ENCODE data around the gene TOB2.

The TOB2 gene

DNA sequence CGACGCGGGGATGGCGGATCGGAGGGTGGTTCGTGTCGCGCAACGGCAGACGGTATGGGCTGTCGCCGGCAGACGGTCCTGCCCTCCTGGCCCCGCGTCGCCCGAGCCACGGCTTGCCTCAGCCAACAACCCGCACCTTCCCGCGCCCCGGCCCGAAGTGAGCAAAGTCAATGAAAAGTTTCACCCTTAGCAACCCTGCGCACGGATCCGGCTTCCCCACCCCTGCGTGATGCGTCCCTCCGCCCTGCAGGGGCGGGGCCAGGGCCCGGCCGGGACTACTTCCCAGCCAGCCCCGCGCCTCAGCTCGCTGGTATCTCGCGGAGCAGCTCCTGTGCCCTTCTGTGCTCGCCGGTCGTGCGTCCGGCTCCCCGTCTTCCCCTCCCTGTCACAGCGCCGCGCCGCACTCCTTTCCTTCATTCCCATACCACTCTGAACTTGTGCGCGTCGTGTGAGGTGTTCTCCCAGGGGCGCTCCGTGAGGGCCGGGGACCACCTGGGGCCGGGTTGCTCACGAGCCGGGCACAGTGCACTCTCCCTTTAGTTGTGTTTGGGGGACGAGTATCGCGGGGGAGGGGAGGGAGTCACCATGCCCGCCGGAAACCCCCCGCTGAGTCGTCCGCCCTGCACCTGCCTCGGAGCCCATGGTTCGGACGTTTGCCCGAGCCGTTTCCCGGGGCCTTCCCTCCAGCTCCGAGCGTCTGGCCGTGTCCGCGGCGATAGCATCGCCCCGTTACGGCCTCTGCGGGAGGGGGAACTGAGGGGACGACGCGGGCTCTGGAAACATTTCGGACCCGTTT lies at the start of gene TOB2:
Gene TOB2 (minus strand): TSS at position 163 of the 796 bp plus-strand sequence. CDS start 9,456 bp downstream, outside the sequence.
- peak; percentile 90 to 92 for DNase-seq (ENCODE audit: low read depth in 1 of 2, low spot score in 1 of 2)

GRCh38 chr22:41491374-41492100 lies 44.9 kb upstream of the TOB2 start:
- no peak for DNase-seq (ENCODE audit: low read depth in 1 of 2, low spot score in 1 of 2)

DNA sequence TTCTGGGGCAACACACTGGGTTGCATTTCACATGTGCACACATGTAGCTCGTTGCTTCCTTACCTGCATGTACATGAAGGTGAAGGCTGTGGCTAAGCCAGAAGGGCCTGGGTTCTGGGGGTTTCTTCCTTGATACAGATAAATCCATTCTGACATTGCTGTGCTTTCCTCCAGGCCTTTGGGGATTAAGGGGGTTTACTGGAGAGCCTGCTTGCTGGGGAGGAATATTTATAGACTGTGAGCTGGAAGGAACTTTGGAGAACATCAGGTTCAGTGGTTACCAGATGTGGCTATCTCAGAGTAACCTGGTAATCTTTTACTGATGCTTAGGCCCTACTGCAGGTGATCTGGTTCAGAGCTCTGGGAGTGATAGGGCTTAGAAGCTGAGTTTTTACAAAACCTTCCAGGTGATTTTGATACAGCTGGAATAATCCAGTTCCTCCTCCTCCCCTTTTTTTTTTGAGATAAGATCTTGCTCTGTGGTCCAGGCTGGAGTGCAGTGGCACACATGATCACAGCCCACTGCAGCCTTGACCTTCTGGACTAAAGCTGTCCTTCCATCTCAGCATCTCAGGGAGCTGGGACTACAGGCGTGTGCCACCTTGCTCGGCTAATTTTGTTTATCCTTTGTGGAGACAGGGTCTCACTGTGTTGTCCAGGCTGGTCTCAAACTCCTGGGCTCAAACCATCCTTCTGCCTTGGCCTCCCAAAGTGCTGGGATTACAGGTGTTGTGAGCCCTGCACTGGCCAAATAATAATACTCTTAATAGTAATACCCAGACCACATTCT lies 42.2 kb upstream of the TOB2 start:
- no peak for DNase-seq (ENCODE audit: low read depth in 1 of 2, low spot score in 1 of 2)

DNA sequence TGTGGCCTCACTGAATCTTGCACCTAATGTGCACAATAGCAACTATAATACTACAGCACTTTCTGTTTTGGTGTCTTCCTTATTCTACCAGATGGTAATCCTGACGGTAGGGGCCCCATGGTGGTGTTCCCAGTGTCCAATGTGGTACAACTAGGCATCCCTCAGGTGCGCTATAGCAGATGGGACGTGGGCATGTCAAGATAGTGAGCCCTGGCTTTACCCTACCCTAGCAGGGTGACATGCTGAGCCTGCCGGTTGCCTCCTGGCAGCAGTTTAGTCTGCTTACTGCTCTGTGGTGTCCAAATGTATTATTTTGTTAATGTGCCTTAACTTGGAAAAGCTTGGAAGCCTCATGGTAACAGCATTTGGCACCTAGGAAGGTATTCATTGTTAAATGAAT lies 41.5 kb upstream of the TOB2 start:
- no peak for DNase-seq (ENCODE audit: low read depth in 1 of 2, low spot score in 1 of 2)

DNA sequence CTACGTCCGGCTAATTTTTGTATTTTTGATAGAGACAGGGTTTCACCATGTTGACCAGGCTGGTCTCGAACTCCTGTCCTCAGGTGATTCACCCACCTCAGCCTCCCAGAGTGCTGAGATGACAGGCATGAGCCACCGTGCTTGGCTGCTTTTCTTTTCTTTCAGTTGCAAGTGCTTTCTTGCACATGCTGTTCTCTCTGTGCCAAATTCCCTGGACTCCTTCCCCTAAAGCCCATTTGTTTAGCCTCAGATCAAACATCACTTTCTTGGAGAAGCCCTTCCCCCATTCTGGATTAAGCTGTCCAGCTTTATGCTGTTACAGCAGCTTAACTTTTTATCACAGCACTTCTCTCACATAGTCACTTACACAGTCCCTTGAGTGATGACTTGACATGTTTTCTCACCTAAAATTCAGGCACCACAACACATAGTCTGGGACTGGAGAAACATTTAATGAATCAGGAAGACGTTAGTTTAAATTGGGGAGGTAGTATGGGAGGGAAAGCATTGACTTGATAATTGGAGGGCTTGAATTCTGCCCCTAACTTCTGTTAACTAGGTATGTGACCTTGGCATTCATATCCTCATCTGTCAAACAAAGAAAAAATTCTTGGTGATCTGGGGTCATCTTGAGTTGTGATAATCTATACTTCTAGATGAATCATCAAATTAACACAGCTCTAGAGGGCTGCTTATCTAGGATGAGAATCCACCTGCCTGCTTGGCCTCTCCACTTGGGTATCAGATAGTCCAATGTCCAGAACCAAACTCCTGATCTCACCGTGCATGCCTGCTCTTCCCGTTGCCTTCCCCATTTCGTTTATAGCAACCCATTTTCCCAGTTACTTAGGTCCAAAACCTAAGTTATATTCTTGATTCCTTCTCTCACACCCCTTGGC lies 40.7 kb upstream of the TOB2 start:
- no peak for DNase-seq (ENCODE audit: low read depth in 1 of 2, low spot score in 1 of 2)

GRCh38 chr22:41485033-41485432 lies 38.4 kb upstream of the TOB2 start:
- DNase-seq (ENCODE audit: low read depth in 1 of 2, low spot score in 1 of 2), result no peak

DNA sequence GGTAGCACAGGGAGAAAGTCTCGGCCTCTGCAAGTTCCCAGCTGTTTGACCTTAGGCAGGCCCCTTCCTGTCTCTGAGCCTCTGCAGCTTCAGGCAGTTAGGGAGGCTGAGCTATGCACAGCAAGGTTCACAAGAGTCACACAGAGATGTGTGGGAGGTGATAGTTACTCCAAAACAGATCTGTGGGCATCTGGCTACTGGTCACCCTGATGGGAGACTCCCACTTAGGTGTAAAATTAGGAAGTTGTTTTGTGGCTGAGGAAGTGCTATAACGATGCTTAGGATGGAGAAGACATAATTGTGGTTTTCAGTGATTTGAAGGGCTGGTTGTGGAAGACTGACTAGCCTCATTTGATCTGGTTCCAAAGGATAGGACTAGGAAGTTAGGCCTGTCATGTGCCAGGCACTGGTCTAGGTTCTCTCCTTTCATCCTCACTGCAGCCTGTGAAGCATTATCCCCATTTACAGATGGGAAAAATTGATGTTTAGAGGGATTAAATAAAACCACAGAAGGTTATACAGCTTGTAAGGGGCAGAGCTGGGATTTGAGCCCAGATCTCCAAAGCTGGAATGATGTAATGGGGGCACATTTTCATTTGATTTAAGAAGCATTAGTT lies 35.8 kb upstream of the TOB2 start:
- DNase-seq (ENCODE audit: low read depth in 1 of 2, low spot score in 1 of 2), result no peak

DNA sequence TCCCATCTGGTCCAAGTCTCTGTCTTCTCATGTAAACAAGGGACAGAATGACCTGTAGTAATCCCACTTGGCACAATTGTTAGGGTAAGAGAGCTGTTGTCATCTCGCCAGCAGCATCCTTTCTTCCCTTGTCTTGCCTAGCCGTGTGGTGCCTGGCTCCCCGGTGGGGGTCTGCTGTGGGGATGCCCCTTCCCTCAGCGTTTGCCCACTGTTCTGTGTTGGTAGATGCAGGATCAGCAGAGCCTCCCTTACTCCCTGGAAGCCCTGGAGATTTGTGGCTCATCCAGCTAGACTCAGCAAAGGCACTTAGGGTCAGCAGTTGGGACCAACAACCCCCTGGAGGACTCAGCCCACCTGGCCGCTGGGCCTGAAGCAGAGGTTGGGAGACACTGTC lies 35.3 kb upstream of the TOB2 start:
- no peak for DNase-seq (ENCODE audit: low read depth in 1 of 2, low spot score in 1 of 2)

GRCh38 chr22:41481131-41481830 lies 34.7 kb upstream of the TOB2 start:
- no peak for DNase-seq (ENCODE audit: low read depth in 1 of 2, low spot score in 1 of 2)

DNA sequence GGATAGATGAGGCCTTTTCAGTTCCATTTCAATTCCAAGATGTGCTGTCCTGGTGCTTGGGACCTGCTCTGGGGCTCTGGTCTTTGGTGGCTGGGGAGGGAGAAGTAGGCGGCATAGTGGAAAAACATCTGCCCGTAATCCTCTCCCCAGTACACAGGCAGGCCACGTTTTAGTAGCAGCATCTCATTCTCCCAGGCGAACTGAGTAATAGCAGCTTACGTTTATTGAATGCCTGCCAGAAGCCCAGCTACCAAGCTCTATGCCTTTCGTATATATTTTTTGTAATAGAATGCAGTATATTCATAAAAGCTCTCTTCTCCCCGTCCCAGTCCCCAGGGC lies 33.8 kb upstream of the TOB2 start:
- DNase-seq (ENCODE audit: low read depth in 1 of 2, low spot score in 1 of 2), result no peak

DNA sequence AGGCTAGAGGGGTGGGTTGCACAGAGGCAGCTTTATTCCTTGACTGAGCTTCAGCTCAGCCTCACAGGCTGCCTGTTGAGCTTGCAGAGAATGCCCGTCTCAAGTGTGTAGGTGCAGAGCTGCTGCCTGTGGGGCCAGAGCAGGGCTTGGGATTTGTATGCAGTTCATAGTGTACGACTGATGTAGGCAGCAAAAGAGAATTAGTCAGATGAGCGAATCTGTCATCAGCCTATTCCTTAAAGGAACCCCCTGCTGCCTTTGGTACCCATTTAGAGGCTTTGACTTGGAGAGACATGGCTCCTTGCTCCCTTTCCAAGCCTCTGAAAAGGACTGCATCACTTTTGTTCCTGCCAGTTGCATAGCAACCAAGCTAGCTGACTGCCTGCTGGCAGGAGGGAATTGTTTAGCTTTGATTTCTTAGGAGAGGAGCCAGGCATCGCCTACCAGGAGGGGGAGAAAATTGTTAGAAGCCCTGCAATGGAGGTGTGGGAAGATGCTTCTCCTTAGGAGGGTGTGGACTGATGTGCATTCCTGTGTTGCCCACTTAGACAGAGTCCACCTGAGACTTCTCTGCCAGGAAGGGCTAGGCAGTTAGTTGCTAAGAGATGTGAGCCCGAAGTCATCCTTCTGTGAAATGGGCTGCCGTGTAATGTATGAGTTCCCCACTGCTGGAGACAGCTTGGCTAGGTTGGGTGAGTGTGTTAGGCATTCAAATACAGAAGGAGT lies 33.2 kb upstream of the TOB2 start:
- no peak for DNase-seq (ENCODE audit: low read depth in 1 of 2, low spot score in 1 of 2)

- no peak for DNase-seq (ENCODE audit: low read depth in 1 of 2, low spot score in 1 of 2)
Measured at GRCh38 chr22:41478891-41479521, 32.4 kb upstream of the TOB2 start.

DNA sequence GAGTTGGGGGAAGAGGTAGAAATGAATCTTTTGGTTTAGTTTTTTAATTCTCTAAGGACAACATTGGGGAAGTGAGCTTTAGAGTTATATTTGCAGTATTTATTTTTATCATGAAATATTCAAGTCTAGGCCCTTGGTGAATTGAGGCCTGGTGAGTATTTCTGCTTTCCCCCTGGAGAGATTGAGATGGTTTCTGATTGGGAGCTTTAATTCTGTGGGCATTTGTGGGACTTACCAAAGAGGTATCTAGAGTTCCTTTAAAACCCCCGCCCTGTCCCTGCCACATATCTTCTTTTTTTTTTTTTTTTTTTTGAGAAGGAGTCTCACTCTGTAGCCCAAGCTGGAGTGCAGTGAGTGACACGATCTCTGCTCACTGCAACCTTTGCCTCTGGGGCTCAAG lies 31.9 kb upstream of the TOB2 start:
- DNase-seq (ENCODE audit: low read depth in 1 of 2, low spot score in 1 of 2), result no peak

- DNase-seq (ENCODE audit: low read depth in 1 of 2, low spot score in 1 of 2), result no peak
Measured at GRCh38 chr22:41474872-41475451, 28.4 kb upstream of the TOB2 start.

DNA sequence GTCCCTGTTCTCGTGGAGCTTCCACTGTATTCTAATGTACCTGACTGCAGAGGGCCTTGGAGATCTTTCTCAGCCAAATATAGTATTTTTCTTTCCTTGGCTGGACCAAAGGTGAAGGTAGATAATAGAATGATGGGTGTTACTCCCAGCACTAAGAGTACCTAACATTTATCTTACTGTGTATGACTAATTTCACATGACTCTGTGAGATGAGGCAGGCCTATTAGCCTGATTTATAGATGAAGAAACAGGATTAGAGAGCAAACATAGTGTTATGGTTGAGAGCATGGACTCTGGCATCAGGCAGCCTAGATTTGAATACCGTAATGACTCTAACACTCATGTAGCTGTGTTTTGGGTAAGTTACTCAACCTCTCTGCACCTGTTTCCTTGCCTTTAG lies 25.0 kb upstream of the TOB2 start:
- DNase-seq (ENCODE audit: low read depth in 1 of 2, low spot score in 1 of 2), result no peak

DNA sequence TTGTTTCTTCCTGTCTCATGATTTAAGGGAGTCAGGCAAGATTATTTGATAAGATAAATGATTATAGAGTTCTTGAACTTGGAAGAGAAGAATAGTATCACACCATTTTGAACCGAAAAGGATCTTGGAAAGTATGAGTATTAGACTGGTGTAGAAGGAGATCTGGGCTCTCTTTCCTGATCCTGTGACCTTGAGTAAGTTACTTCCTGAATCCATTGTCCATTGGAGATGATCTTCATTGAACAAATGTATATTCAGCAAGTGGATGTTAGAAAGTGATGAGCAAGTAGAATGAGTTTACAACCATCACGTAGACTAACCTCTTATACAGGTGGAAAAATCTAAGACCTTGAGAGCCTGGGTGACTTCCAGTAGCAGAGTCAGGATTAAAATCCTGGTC lies 24.3 kb upstream of the TOB2 start:
- no peak for DNase-seq (ENCODE audit: low read depth in 1 of 2, low spot score in 1 of 2)

GRCh38 chr22:41469218-41469851 lies 22.7 kb upstream of the TOB2 start:
- no peak for DNase-seq (ENCODE audit: low read depth in 1 of 2, low spot score in 1 of 2)
